Type B pancreatic cell (in vitro differentiated cells): ENCODE measurements around the gene PITPNM1. TPM values are rescaled to one million over a fixed set of nuclear protein-coding genes. Genes with fewer than 3 reads are reported as not detected.

Experiments used
- DNase-seq: peaks from one replicate; pipeline ENCODE4 v3.0.0; 2021; ENCODE audit warnings: mixed read lengths; ENCODE audit not compliant: unreplicated experiment; ENCODE audit errors: extremely low spot score
- H3K27ac Mint-ChIP-seq: 2 replicates; pipeline ENCODE4 v1.8.0; 2021; ENCODE audit warnings: mild to moderate bottlenecking, mixed read lengths
- H3K27me3 Mint-ChIP-seq: 2 replicates; pipeline ENCODE4 v1.8.0; 2021; ENCODE audit warnings: mixed read lengths
- H3K36me3 Mint-ChIP-seq: 2 replicates; pipeline ENCODE4 v1.8.0; 2021; ENCODE audit warnings: mixed read lengths
- H3K4me1 Mint-ChIP-seq: one replicate; pipeline ENCODE4 v1.8.0; 2021; ENCODE audit warnings: mixed read lengths; ENCODE audit not compliant: unreplicated experiment
- H3K4me3 Mint-ChIP-seq: 2 replicates; pipeline ENCODE4 v1.8.0; 2021; ENCODE audit warnings: mild to moderate bottlenecking, mixed read lengths
- H3K9me3 Mint-ChIP-seq: 2 replicates; pipeline ENCODE4 v1.8.0; 2021; ENCODE audit warnings: mixed read lengths
- total RNA-seq: library from RNA; stranded (reverse); gene quantifications from 2 replicates; pipeline ENCODE4 v1.2.1, GENCODE V29; 2021; ENCODE audit warnings: low replicate concordance
- TF ChIP-seq, protein P1 (sequence below): fragments of 200-600 bp; sonication (generic); conservative IDR thresholded peaks from 2 replicates; pipeline ENCODE4 v1.5.0; 2021; ENCODE audit warnings: antibody characterized with exemption, mild to moderate bottlenecking

PITPNM1 gene
- total RNA-seq, 1 donor from 2014 or later: 51.7 TPM

DNA sequence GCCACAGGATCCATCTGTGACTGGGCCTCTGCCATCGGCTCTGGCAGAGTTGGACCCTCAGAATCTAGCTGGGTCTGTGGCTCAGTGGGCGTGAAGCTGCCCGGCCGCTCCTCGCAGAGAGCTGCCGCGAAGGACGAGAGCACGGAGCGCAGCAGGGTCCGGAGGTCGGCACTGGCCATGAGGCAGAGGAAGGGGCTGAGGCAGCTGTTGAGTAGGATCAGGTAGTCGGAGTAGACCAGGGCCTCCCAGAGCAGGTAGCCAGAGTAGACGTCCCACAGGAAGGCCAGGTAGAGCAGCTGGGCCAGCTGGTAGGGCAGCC lies 53.5 kb downstream of the PITPNM1 start:
- H3K9me3 Mint-ChIP-seq: no peaks in the 10 kb centered on the region
- H3K4me1 Mint-ChIP-seq: no peaks in the 10 kb centered on the region
- H3K4me3 Mint-ChIP-seq: no peak overlapping the region
- H3K27ac Mint-ChIP-seq: no peak overlapping the region
- no peak for DNase-seq
- no peaks in the 10 kb centered on the region for H3K36me3 Mint-ChIP-seq
- no peaks in the 10 kb centered on the region for H3K27me3 Mint-ChIP-seq
- TF ChIP-seq, protein P1, sequence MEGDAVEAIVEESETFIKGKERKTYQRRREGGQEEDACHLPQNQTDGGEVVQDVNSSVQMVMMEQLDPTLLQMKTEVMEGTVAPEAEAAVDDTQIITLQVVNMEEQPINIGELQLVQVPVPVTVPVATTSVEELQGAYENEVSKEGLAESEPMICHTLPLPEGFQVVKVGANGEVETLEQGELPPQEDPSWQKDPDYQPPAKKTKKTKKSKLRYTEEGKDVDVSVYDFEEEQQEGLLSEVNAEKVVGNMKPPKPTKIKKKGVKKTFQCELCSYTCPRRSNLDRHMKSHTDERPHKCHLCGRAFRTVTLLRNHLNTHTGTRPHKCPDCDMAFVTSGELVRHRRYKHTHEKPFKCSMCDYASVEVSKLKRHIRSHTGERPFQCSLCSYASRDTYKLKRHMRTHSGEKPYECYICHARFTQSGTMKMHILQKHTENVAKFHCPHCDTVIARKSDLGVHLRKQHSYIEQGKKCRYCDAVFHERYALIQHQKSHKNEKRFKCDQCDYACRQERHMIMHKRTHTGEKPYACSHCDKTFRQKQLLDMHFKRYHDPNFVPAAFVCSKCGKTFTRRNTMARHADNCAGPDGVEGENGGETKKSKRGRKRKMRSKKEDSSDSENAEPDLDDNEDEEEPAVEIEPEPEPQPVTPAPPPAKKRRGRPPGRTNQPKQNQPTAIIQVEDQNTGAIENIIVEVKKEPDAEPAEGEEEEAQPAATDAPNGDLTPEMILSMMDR: no peak

DNA sequence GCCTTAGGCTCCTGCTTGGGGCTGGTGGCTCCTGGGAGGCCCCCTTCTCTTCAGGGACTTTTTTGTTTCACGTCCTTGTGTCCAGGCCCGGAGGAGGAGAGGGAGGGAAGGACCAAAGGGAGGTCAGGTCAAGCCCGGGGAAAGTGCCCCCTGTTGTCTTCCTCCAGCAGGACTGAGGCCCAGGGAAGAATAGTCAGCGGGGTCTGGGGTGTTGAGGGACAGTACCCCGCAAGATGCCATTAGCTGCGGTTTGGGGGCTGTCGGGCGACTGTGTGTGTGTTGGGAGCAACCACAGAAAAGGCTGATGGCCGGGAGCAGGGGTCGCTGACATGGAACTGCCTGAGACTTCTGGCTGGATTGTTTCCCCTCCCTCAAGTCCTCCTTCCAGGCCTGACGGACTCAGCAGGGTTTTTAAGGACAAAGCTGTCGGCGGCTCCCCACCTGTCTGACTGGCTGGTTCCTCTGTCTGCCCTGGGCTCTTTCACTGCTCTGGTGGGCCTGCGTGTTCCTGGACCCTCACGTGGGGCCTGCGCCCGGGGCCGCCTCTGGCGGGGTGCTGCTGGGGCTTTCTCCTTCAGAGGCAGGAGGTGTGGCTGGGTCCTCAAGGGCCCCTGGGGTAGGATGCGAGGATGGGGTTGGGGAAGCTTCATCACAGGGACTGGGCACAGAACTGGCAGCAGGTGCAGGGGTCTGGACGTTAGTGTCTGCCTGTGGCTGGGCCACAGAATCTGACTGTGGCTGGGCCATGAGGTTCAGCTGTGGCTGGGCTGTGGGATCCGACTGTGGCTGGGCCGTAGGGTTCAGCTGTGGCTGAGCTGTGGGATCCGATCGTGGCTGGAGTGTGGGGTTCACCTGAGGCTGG lies 54.1 kb downstream of the PITPNM1 start:
- no peak for DNase-seq
- no peaks in the 10 kb centered on the region for H3K27me3 Mint-ChIP-seq
- no peak overlapping the region for H3K27ac Mint-ChIP-seq
- H3K9me3 Mint-ChIP-seq: no peaks in the 10 kb centered on the region
- no peaks in the 10 kb centered on the region for H3K36me3 Mint-ChIP-seq
- TF ChIP-seq, protein P1: no peak
- no peak overlapping the region for H3K4me3 Mint-ChIP-seq
- no peaks in the 10 kb centered on the region for H3K4me1 Mint-ChIP-seq

DNA sequence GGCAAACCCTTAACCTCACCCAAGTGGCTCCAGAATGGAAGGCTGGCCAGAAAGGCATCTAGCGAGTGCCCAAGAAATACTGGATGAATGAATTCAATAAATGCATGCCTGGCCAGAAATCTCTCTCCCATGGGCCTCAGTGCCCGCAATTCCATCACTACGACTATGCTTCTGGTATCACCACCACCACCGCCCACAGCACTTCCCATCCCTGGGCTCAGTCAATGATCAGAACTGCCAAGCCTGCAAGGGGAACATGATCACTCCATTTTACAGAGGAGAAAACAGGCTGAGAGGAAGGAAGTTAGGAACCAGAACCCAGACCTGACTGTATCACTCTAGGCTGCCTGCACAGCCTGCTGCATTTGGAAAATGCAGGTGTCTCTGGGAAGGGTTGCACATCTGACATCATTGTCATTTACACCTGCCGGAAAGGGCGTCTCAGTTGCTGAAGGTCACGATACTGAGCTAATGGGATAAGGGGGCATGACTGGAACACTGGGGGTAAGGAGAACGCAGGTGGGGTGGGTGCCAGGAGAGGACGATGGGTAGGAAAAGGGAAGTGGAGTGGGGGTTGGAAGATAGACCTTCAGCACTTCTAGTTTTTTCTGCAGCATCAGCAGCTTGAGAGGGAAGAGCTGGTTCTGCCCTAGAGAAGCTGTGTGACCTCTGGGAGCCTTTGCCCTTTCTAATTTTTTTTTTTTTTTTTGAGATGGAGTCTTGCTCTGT lies 55.9 kb downstream of the PITPNM1 start:
- DNase-seq: no peak
- no peak overlapping the region for H3K4me3 Mint-ChIP-seq
- no peaks in the 10 kb centered on the region for H3K27me3 Mint-ChIP-seq
- H3K9me3 Mint-ChIP-seq: no peaks in the 10 kb centered on the region
- TF ChIP-seq, protein P1: no peak
- no peaks in the 10 kb centered on the region for H3K36me3 Mint-ChIP-seq
- H3K4me1 Mint-ChIP-seq: no peaks in the 10 kb centered on the region
- no peak overlapping the region for H3K27ac Mint-ChIP-seq

DNA sequence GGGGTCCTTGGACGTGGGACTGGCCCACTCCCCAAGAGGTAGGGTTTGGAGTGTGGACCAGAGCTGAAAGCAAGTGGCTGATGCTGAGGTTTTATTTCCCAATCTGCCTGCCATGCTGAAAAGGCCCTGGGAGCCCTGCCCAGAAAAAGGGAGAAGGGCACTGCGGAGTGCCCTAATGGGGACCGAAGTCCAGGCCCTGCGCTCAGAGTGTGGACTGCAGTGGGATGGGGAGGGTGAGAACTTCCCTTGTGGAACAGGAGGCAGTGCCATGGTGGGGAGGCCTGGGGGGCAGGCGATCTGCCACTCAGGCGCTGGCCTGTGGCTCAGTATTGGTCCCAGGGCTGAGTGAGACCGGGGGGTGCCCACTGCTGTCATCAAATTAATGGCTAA lies 56.9 kb downstream of the PITPNM1 start:
- no peaks in the 10 kb centered on the region for H3K27me3 Mint-ChIP-seq
- no peak overlapping the region for H3K4me3 Mint-ChIP-seq
- DNase-seq: no peak
- no peaks in the 10 kb centered on the region for H3K9me3 Mint-ChIP-seq
- no peaks in the 10 kb centered on the region for H3K4me1 Mint-ChIP-seq
- H3K27ac Mint-ChIP-seq: no peak overlapping the region
- TF ChIP-seq, protein P1: no peak
- H3K36me3 Mint-ChIP-seq: no peaks in the 10 kb centered on the region

DNA sequence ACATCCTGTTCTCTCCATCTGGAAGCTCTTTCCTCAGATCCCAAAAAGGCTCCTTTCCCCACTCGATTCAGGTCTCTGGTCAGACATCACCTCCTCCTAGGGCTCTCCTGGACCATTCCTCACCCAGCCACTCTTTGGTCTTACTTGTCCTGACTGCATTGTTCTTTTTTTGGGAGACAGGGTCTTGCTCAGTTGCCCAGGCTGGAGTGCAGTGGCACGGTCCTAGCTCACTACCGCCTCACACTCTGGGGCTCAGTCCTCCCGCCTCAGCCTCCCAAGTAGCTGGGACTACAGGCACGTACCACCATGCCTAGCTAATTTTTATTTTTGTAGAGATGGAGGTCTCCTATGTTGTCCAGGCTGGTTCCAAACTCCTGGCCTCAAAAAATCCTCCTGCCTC lies 59.6 kb downstream of the PITPNM1 start:
- H3K27me3 Mint-ChIP-seq: no peaks in the 10 kb centered on the region
- TF ChIP-seq, protein P1: no peak
- H3K4me3 Mint-ChIP-seq: peak overlapping the region; percentile 69
- H3K36me3 Mint-ChIP-seq: no peaks in the 10 kb centered on the region
- peak overlapping the region; percentile 83 for H3K27ac Mint-ChIP-seq
- peaks cover 3% of the 10 kb centered on the region for H3K4me1 Mint-ChIP-seq
- DNase-seq: no peak
- H3K9me3 Mint-ChIP-seq: no peaks in the 10 kb centered on the region
